GM18498 (cell line): ENCODE data around the gene CALCOCO1.

ENCODE experiments used
- ATAC-seq: cut with Tn5 transposase; IDR thresholded peaks from one replicate; pipeline ENCODE4 v1.9.1; 2021; ENCODE audit warnings: mild to moderate bottlenecking, moderate library complexity; ENCODE audit not compliant: unreplicated experiment

CALCOCO1 gene

DNA sequence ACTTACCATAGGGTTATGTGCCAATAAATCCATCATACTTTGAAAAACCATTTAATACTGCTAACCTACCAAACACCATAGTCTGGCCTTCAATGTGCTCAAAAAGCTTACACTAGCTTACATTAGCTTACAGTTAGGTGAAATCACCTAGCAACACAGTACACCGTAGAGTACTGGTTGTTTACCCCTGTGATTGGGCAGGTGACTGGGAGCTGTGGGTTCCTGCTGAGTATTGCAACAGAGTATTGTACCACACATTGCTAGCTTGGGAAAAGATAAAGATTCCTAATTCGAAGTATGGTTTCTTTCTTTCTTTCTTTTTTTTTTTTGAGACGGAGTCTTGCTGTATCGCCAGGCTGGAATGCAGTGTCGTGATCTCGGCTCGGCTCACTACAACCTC lies 56.9 kb downstream of the CALCOCO1 start:
- no peak for ATAC-seq

DNA sequence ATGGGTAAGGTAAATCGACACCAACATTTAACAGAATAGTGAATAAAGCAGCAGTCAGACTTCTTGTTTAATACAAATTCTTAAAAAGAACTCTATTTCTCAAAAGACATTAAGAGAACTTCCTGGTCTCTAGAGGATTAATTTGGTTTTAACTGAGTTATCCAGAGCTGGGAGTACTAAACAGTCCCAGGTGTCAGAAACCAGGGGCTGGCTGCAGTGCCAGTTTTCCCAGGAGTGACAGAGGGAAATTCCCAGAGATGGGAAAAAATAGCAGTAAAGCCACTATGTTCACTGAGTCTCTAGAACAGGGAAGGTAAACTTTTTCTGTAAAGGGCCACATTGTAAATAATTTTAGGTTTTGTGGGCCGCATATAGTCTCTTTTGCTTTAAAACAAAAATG lies 60.2 kb downstream of the CALCOCO1 start:
- no peak for ATAC-seq

DNA sequence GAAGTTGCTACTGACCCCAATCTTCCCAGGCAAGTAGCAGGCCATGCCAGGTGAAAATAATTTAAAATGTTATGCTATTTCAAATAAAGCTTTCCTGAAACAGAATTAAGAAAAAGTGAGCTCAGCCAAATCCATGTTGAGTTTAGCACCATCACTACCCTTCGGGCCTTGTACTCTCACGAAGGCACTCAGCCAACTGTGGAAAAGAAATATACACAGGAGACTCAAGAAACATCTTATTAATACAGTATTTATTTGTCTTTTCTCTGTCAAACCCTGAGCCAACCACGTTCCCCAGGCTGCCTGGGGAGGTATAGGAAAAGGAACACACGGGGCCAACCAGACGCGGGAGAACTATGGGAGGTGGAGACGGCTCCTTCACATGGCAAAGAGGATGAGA lies 62.3 kb downstream of the CALCOCO1 start:
- ATAC-seq, result no peak

DNA sequence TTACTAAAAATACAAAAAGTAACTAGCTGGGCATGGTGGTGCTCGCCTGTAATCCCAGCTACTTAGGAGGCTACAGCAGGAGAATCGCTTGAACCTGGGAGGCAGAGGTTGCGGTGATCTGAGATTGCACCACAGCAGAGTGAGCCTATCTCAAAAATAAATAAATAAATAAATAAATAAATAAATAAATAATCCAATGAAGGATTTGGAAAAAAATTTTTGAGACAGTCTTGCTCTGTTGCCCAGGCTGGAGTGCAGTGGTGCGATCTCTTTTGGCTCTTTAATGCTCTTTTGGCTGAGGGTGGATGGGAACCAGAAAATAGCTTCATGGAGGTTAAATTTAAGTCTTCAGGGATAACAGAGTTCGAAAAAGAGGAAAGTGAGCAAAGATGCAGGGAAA lies 63.1 kb downstream of the CALCOCO1 start:
- ATAC-seq, result no peak

DNA sequence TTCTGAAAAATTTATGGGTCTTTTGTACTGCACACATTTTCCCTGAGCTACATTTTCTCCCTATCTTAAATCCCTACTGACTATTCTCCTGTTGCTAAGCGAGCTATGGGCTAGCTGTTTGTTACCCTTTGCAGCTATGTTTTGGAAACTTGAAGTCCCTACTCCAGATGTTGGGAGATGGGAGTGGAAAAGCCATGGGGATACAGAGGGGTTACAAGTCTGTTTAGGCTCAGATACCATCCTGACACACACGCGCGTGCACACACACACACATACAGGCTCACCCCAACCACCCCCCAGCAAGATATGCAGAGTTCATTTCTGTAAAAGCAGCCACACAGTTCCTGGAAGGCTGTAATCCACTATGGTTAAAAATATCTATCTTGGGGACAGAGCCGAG lies 67.2 kb downstream of the CALCOCO1 start:
- no peak for ATAC-seq

DNA sequence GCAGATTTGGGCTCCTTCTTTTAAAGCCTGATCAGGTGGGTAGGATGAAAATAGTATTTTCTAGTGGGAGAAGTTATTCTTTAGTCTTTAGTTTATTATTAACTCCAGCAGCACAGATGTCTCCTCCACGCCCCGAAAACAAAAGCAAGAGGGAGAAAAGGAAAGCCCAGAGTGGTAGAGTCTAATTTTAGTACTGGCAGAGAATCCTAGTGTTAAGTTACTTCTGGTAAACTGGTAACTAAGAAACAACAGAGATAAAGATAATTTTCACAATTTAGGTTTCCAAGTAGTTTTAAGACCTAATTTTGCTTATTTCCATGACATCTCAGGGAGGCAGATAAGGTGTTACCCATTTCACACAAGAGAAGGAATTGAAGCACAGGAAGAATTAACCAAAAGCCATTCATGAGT lies 67.7 kb downstream of the CALCOCO1 start:
- no peak for ATAC-seq

DNA sequence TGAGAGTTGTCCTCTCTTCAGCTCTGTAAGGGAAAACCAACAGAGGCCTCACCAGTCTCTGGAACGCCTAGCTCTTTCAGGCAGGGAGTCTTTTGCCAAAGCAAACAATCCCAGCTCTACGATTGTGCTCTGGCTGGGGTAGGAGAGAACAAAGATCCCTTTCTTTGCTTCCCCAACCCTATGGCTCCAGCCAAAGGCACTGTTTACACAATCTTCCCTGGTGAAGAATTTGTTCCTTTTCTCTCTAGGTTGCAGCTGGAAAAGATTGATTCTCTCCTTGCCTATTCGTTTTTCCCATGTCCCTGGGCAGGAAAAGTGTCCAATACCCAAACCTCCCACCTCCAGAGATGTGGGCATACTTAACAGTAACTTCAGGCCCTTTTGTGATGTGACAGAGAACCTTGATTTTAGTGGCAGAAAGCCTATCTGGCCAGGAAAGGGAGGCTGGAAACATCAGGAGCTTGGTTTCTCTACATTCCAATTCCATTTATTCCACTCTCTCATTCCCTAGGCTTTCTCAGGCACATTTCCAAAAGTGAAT lies 68.2 kb downstream of the CALCOCO1 start:
- ATAC-seq, result no peak
